ENCODE results near the gene PTCH2. TPM values are rescaled to one million over a fixed set of nuclear protein-coding genes. Genes with fewer than 3 reads are reported as not detected.
A peak's percentile ranks its signal among the peaks of the same experiment; 100 is the strongest.

The PTCH2 gene
- total and polyA plus RNA-seq, 2 of the 13 experiments (the other 11 are each of a cell fraction or from before 2014, with no cell fraction given), result 0.60 to 1.5 TPM

- TF ChIP-seq ZFP62 (CRISPR knock-in tag; IDR thresholded peaks at IDR 0.05) (no peak), ZNF607 (CRISPR knock-in tag; IDR thresholded peaks at IDR 0.05; ENCODE audit: borderline replicate concordance) (0 out of 2 replicates have a peak, but pooled peaks have one; percentile 1), ZBTB2 (CRISPR knock-in tag; IDR thresholded peaks at IDR 0.05; ENCODE audit: low read depth) (0 out of 2 replicates have a peak, but pooled peaks have one; percentile 58), ZNF574 (CRISPR knock-in tag; IDR thresholded peaks at IDR 0.05) (peak; percentile 12), BHLHE40 (IDR thresholded peaks at IDR 0.05; ENCODE audit: low read length) (peak; percentile 3; the same call in 1 of the 2 replicates), CBFB (CRISPR knock-in tag; IDR thresholded peaks at IDR 0.05) (no peak), ZMYM4 (CRISPR knock-in tag; IDR thresholded peaks at IDR 0.05) (peak; percentile 73), XBP1 (CRISPR knock-in tag; IDR thresholded peaks at IDR 0.05) (no peak), CEBPG (CRISPR knock-in tag; IDR thresholded peaks at IDR 0.05) (peak; percentile 50; the same call in 1 of the 2 replicates), ZNF570 (CRISPR knock-in tag; IDR thresholded peaks at IDR 0.05; ENCODE audit: borderline replicate concordance) (no peak), ZNF44 (CRISPR knock-in tag; IDR thresholded peaks at IDR 0.05) (no peak), ZNF34 (CRISPR knock-in tag; IDR thresholded peaks at IDR 0.05; ENCODE audit: borderline replicate concordance) (peak; percentile 75; the same call in 1 of the 2 replicates), IRF9 (CRISPR knock-in tag; IDR thresholded peaks at IDR 0.05; ENCODE audit: borderline replicate concordance) (no peak; the same call in 1 of the 2 replicates), RNF219 (CRISPR knock-in tag; IDR thresholded peaks at IDR 0.05) (0 out of 2 replicates have a peak, but pooled peaks have one; percentile 50), ZNF431 (CRISPR knock-in tag; IDR thresholded peaks at IDR 0.05; ENCODE audit: borderline replicate concordance, low read depth) (peak; percentile 51; the same call in 1 of the 2 replicates), SATB2 (CRISPR knock-in tag; IDR thresholded peaks at IDR 0.05) (no peak), CENPX (CRISPR knock-in tag; IDR thresholded peaks at IDR 0.05) (no peak), ZNF543 (CRISPR knock-in tag; IDR thresholded peaks at IDR 0.05) (peak; percentile 73), PRMT3 (CRISPR knock-in tag; IDR thresholded peaks at IDR 0.05; ENCODE audit: borderline replicate concordance, low read depth) (peak; percentile 86)
These were observed 23.3 kb downstream of the PTCH2 start (continued) for GRCh38 chr1:44819608-44820327.

Data from HepG2 (cell line).